HG03045 (cell line): ENCODE measurements around the gene NBDY.
"Not testable (repeated sequence)": the region's sequence is repeated elsewhere in the genome, so short reads cannot be mapped to it uniquely, and the experiment has no call there.

Source experiments
- ATAC-seq: cut with Tn5 transposase; IDR thresholded peaks from one replicate; pipeline ENCODE4 v1.9.1; 2021; ENCODE audit warnings: mild to moderate bottlenecking, moderate library complexity; ENCODE audit not compliant: unreplicated experiment

The NBDY gene

GRCh38 chrX:56729152-56729850 is at the start of gene NBDY:
Gene NBDY, plus strand, starts transcription at chrX:56729243. Its CDS starts 111 bp downstream, at chrX:56729354.
- ATAC-seq: peak; percentile 71

GRCh38 chrX:56704530-56704929 is 24.5 kb upstream of the NBDY start:
- ATAC-seq: not testable (repeated sequence)

- no peak for ATAC-seq
These were observed 2.4 kb upstream of the NBDY start for GRCh38 chrX:56726605-56727004.

DNA sequence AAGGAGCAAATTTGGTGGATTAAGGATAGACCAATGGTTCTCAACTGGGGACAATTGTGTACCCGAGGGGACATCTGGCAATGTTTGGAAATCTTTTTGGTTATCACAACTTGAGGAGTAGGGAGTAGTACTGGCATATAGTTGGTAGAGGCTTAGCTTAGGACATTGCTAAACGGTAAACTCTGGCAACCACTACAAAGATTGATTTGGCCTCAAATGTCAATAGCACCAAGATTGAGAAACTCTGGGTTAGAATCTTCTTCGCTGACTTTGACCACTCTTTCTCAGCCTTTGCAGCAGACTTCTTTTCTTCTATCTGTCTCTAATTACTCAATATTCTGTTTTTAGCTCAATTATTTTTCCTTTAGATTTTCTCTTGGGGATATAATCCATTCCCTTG is 1.5 kb upstream of the NBDY start:
- no peak for ATAC-seq

- ATAC-seq: no peak
These were observed 722 bp upstream of the NBDY start for GRCh38 chrX:56728321-56728720.

DNA sequence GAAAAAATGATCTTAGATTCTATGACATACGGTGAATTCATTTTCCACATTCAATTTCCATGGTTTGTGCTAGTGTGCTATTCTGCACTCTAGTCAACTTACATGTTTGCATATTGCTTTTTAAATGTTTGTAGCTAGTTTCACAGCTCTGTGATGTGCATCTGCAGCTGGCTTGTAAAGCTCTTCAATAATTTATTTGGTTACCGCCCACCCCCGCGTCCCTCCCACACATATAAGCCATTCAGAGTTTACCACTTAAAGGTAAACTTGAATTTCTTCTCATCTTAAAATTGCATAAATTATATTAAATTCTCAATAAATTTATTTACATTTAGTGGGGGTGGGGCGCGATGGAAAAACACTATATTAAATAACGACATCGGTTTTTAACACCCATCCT is 291 bp upstream of the NBDY start:
- peak; percentile 35 for ATAC-seq

- no peak for ATAC-seq
These were observed 4.5 kb downstream of the NBDY start for GRCh38 chrX:56733459-56734046.

- ATAC-seq: no peak
These were observed 7.2 kb downstream of the NBDY start for GRCh38 chrX:56736219-56736618.

GRCh38 chrX:56738670-56739069 is 9.6 kb downstream of the NBDY start:
- no peak for ATAC-seq

DNA sequence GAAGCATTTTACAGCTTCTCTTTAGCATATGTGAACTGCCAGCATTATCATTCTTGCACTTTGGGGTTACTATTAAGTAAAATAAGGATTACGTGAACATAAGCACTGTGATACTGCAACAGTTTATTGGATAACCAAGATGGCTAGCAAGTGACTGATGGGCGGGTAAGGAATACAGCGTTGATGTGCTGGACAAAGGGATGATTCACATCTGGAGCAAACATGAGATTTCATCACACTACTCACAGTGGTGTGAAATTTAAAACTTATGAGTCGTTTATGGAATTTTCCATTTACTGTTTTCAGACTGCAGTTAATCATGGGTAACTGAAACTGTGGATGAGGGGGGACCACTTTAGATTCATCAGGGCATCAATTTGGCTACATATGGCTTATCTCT is 16.0 kb downstream of the NBDY start:
- ATAC-seq: no peak

DNA sequence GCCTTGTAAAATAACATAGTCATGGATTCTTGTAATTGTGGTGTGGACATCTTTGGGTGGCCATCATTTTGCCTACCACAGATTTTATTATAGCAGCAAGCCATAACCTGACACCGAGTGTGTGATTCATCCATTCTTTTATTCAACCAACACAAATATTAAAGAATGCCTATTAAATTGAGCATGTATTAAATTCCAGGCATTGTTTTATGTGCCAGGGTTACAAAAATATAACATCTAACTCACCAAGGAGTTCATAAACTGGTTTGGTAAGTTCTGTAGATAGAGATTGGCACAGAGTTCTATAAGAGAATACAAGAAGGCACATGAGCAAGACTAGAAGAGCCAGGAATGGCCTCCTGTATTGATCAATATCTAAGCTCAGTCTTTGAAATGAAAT is 18.0 kb downstream of the NBDY start:
- ATAC-seq: no peak

DNA sequence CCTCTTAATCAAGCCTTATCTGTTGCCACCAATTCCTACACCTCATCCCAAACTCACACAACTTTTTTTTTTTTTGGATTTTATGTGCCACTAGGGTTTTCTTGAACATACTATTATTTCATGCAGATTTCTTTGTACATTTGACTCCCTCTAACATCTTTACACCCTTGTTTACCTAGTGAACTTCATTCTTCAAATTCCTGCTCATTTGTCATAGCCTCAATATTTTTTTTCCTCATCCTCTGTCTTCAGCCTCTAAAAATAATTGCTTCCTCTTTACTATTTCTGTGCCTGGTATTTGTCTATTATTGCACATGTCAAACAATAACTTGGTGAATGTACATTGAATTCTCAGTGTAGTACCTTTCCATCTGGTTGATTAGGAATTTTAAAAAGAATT is 22.0 kb downstream of the NBDY start:
- no peak for ATAC-seq

DNA sequence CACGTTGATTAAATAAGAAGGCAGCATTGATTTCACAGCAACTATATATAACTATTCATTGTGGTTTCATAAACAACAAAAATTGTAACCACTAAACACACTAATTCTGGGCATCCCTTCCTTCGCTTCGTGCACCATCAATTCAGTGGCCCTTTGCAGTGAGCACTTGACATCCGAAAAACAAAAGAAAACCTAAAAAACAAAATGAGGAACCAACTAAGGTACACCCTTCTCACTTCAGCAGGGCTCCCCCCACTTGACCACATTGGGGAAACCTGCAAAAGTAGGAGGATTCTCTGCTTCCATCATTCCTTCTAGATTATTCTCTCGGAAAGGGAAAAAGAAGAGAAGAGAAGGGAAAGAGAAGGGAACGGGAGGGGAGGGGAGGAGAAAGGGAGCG is 28.3 kb downstream of the NBDY start:
- no peak for ATAC-seq

GRCh38 chrX:56758456-56758855 is 29.4 kb downstream of the NBDY start:
- no peak for ATAC-seq

DNA sequence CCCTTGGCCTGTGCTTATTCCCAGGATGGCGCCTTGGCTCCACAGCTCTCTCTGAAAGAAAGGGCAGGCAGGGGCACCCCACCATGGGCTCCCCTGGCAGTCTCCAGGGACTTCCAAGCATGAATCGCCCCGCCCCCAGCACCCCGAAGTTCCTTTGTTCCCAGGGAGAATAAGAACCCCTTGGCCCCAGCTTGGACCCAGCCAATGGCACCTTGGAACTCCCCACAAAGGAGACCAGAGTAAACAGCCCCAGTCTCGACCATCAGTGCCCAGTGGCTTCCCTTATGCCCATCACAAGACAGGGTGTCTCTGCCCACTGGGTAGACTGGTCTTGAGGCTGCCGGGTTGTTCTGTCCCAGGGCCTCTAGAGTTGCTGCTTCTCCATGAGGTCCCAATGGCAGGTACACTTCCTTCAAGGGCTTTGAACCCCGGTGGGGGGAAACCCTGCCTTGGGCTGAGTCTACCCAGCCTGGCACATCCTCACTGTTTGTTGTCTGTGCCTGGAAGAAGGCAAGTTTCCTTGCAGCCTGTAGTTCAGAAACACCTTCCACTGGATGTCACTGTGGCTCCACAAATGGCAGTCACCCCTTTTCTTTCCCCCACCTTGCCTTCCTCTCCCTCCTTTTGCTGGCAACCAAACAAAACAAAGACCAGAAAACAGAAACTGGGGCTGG is 30.8 kb downstream of the NBDY start:
- no peak for ATAC-seq

DNA sequence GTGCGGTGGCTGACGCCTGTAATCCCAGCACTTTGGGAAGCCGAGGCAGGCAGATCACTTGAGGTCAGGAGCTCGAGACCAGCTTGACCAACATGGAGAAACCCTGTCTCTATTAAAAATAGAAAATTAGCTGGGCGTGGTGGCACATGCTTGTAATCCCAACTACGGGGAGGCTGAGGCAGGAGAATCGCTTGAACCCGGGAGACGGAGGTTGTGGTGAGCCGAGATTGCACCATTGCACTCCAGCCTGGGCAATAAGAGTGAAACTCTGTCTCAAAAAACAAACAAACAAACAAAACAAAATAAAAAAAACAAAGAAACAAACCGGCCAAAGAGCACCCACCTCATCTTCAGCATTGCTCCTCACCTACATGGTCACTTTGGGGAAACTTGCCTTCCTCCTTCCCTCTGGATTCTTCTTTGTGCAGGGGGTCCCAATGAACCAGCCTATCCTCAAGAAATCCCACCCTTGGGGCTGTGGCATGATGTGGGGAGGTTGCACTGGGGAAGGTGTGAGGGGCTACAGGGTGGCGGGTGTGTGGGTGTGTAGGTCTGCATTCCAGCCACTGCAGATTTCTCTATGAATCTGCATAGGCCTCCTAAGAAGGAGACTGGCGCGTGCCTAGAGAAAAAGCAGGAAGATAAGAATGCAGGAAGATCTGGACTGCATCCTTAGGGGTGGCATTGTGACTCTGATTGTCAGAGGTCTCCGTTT is 31.5 kb downstream of the NBDY start:
- ATAC-seq: not testable (repeated sequence)

GRCh38 chrX:56761167-56761566 is 32.1 kb downstream of the NBDY start:
- ATAC-seq: no peak

DNA sequence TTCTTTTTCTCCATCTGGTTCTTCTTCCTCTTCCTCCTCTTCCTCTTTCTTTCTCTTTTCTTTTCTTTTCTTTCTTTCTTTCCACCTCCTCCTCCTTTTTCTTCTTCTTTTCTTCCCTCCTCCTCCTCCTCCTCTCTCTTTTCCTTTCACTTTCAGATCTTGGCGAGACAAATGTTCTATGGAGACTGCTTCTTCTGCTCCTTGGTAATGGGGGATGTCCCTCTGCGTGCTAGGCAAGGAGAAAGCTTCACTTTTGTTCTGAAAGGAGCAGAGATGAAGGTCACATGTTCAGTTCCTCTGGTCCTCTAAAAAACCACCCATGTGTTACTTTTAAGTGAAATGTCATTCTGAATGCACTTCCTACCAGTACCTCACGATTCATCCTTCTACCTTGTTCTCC is 33.2 kb downstream of the NBDY start:
- no peak for ATAC-seq

GRCh38 chrX:56762707-56763555 is 33.9 kb downstream of the NBDY start:
- ATAC-seq: no peak

GRCh38 chrX:56763556-56764152 is 34.6 kb downstream of the NBDY start:
- no peak for ATAC-seq
